Subcutaneous abdominal adipose tissue (tissue), 5 donors: ENCODE results near the gene ABHD1.
"Not testable (repeated sequence)": the region's sequence is repeated elsewhere in the genome, so short reads cannot be mapped to it uniquely, and the experiment has no call there.

Experiments
- H3K27ac ChIP-seq: one replicate; pipeline ENCODE4 v1.7.0; 2013; ENCODE audit warnings: low read depth, mild to moderate bottlenecking, inconsistent platforms, low read length, moderate library complexity
- H3K27me3 ChIP-seq, 5 donors: one replicate each; pipeline ENCODE4 v1.7.0; 2013; ENCODE audit warnings: low read length in 5 of 5, inconsistent platforms in 1 of 5; ENCODE audit not compliant: control insufficient read depth in 5 of 5, insufficient read depth in 4 of 5
- H3K36me3 ChIP-seq, 5 donors: one replicate each; pipeline ENCODE4 v1.7.0; 2013; ENCODE audit warnings: low read length in 5 of 5; ENCODE audit not compliant: control insufficient read depth in 5 of 5, insufficient read depth in 5 of 5
- H3K4me1 ChIP-seq, 5 donors: one replicate each; pipeline ENCODE4 v1.7.0; 2013; ENCODE audit warnings: low read length in 5 of 5, mild to moderate bottlenecking in 3 of 5, moderate library complexity in 1 of 5; ENCODE audit not compliant: control insufficient read depth in 5 of 5, insufficient read depth in 5 of 5
- H3K4me3 ChIP-seq, 5 donors: one replicate each; pipeline ENCODE4 v1.7.0; 2013; ENCODE audit warnings: low read length in 5 of 5, low read depth in 1 of 5
- H3K9ac ChIP-seq, 5 donors: one replicate each; pipeline ENCODE4 v1.7.0; 2013; ENCODE audit warnings: low read length in 5 of 5, mild to moderate bottlenecking in 4 of 5, moderate library complexity in 3 of 5
- H3K9me3 ChIP-seq, 5 donors: one replicate each; pipeline ENCODE4 v1.7.0; 2013; ENCODE audit warnings: low read length in 5 of 5; ENCODE audit not compliant: control insufficient read depth in 5 of 5
- donor health status: healthy.
- donor health status: healthy.
- donor health status: healthy.
- donor health status: healthy.
- donor health status: healthy.

ABHD1 gene

GRCh38 chr2:27162151-27163121, 38.8 kb downstream of the ABHD1 start:
- Histone ChIP-seq H3K27me3 (no peaks in the 10 kb centered on the region), H3K9me3 (no peaks in the 10 kb centered on the region), H3K27ac (no peak overlapping the region), H3K4me1 (no peaks in the 10 kb centered on the region), H3K36me3 (no peaks in the 10 kb centered on the region), H3K9ac (no peak overlapping the region), H3K4me3 (no peak overlapping the region)

- Histone ChIP-seq H3K36me3 (no peaks in the 10 kb centered on the region), H3K27me3 (no peaks in the 10 kb centered on the region), H3K4me1 (peaks cover 0 to 6% (median 3%) of the 10 kb centered on the region in 5 donors), H3K4me3 (no peak overlapping the region), H3K9me3 (no peaks in the 10 kb centered on the region), H3K9ac (no peak overlapping the region), H3K27ac (no peak overlapping the region)
These were observed 41.5 kb downstream of the ABHD1 start for GRCh38 chr2:27164960-27165763.

DNA sequence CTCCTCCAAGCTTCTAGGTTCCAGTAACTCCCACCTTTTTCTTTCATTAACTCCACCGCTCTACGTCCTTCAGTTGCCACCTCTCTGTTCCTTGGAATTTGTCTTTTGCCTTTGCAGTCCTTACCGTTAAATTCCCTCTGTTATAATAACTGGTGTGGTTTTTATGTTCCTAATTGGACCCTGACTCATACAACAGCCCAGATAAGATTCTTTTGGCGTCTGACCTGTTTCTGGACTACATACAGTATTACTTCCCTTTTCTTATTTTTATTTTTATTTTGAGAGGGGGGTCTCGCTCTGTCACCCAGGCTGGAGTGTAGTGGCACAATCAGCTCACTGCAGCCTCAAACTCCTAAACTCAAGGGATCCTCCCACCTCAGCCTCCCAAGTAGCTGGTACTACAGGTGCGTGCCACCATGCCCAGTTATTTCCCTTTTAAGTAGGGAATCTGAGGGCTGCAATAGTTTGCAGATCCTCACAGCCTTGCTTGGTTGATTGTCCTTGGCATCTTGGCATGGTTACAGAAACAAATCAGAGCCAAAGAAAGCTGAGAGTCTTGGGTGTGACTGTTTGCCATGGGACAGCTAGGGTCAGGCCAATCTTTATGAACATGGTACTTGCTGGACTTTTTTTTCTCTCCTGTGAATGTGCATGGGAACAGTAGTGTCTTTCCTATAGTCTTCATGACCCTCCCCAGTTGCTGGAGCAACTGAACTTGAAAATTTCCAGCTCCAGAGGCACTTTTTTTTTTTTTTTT, 47.1 kb downstream of the ABHD1 start:
- Histone ChIP-seq H3K4me3 (peak overlapping the region in 1 of 5 donors; percentile 47), H3K4me1 (peaks cover 0 to 33% (median 24%) of the 10 kb centered on the region in 5 donors), H3K27ac (peak overlapping the region; percentile 50), H3K9ac (no peak overlapping the region), H3K27me3 (no peaks in the 10 kb centered on the region), H3K36me3 (no peaks in the 10 kb centered on the region), H3K9me3 (no peaks in the 10 kb centered on the region)

DNA sequence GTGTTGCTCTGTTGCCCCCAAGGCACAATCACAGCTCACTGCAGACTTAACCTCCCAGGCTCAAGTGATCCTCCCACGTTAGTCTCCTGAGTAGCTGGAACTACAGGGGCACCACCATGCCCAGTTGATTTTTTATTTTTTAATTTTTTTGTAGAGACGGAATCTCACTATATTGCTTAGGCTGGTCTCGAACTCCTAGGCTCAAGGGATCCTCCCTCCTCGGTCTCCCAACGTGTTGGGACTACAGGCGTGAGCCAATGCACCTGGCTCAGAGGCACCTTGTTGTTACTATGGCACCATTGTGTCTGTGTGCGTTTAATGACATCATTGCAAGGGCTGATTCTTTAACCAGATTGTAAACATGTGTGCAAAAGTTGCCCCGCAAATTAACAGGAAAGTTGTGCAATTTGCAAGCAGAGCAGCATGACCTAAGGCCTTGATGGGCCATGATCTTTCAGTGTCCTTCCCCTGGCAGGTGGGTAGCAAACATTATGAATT, 47.8 kb downstream of the ABHD1 start:
- Histone ChIP-seq H3K27me3 (no peaks in the 10 kb centered on the region), H3K4me1 (peaks cover 0 to 33% (median 24%) of the 10 kb centered on the region in 5 donors), H3K4me3 (no peak overlapping the region), H3K27ac (peak overlapping the region; percentile 50), H3K9ac (no peak overlapping the region), H3K9me3 (no peaks in the 10 kb centered on the region), H3K36me3 (no peaks in the 10 kb centered on the region)

DNA sequence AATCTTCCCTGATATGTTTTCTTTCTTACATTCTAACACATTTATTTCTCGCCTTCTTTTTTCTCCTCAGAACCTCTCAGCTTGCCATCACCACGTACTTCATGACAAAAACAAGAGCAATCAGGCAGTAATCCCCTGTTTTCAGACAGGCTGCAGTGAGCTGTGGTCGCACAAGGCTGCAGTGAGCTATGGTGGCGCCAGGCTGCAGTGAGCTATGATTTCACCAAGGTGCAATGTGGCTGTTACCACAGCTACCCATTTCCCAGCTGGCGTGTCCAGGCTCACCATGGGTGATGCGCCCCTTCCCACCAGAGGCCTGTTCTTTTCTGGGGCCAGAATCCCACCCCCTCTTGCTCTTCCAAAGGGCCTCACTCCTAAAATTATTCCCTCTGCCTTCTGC, 51.0 kb downstream of the ABHD1 start:
- Histone ChIP-seq H3K27ac (peak overlapping the region; percentile 52), H3K4me1 (peaks cover 0 to 43% (median 31%) of the 10 kb centered on the region in 5 donors), H3K4me3 (no peak overlapping the region), H3K9ac (no peak overlapping the region), H3K36me3 (no peaks in the 10 kb centered on the region), H3K9me3 (no peaks in the 10 kb centered on the region), H3K27me3 (peaks cover 0 to 3% (median 0%) of the 10 kb centered on the region in 5 donors)

- Histone ChIP-seq H3K9me3 (no peaks in the 10 kb centered on the region), H3K4me1 (peaks cover 0 to 43% (median 33%) of the 10 kb centered on the region in 5 donors), H3K9ac (peak overlapping the region in 1 of 5 donors; percentile 57), H3K36me3 (no peaks in the 10 kb centered on the region), H3K27me3 (peaks cover 0 to 3% (median 0%) of the 10 kb centered on the region in 5 donors), H3K4me3 (no peak overlapping the region), H3K27ac (peak overlapping the region; percentile 52)
These were observed 51.7 kb downstream of the ABHD1 start for GRCh38 chr2:27175330-27175729.

GRCh38 chr2:27175781-27176180, 52.2 kb downstream of the ABHD1 start:
- peak overlapping the region; percentile 52 for H3K27ac ChIP-seq

GRCh38 chr2:27177441-27178351, 54.1 kb downstream of the ABHD1 start:
- peaks cover 0 to 3% (median 0%) of the 10 kb centered on the region in 5 donors for H3K27me3 ChIP-seq
- peaks cover 2 to 44% (median 37%) of the 10 kb centered on the region in 5 donors for H3K4me1 ChIP-seq
- H3K27ac ChIP-seq, result no peak overlapping the region
- H3K36me3 ChIP-seq, result no peaks in the 10 kb centered on the region
- H3K9ac ChIP-seq, result no peak overlapping the region
- no peak overlapping the region for H3K4me3 ChIP-seq
- H3K9me3 ChIP-seq, result no peaks in the 10 kb centered on the region

More at GRCh38 chr2:27175781-27176180, 52.2 kb downstream of the ABHD1 start:
- not testable (repeated sequence) for H3K27me3 ChIP-seq, H3K9me3 ChIP-seq, H3K36me3 ChIP-seq, H3K4me3 ChIP-seq
- Histone ChIP-seq H3K9ac (peak overlapping the region in 1 of 5 donors; percentile 57), H3K4me1 (peaks cover 0 to 41% (median 32%) of the 10 kb centered on the region in 5 donors)

- H3K27me3 ChIP-seq, result peaks cover 0 to 3% (median 0%) of the 10 kb centered on the region in 5 donors
- H3K27ac ChIP-seq, result no peak overlapping the region
- H3K9ac ChIP-seq, result no peak overlapping the region
- H3K4me3 ChIP-seq, result no peak overlapping the region
- H3K4me1 ChIP-seq, result peaks cover 2 to 52% (median 42%) of the 10 kb centered on the region in 5 donors
- no peaks in the 10 kb centered on the region for H3K9me3 ChIP-seq
- no peaks in the 10 kb centered on the region for H3K36me3 ChIP-seq
These were observed 54.9 kb downstream of the ABHD1 start for GRCh38 chr2:27178469-27178868.
